ENCODE results near the gene RAPGEF5.

The RAPGEF5 gene

GRCh38 chr7:22389892-22390291 lies 32.9 kb upstream of the RAPGEF5 start:
- no peak for TF ChIP-seq ZNF274 (IDR thresholded peaks at IDR 0.05; ENCODE audit: low read depth, low read length)

GRCh38 chr7:22387583-22387982 lies 30.6 kb upstream of the RAPGEF5 start:
- no peak for TF ChIP-seq ZNF274 (IDR thresholded peaks at IDR 0.05; ENCODE audit: low read depth, low read length)
- H3K4me3 ChIP-seq (ENCODE audit: low read length): no peak overlapping the region

More at GRCh38 chr7:22389892-22390291, 32.9 kb upstream of the RAPGEF5 start:
- no peak overlapping the region for H3K4me3 ChIP-seq (ENCODE audit: low read length)

GRCh38 chr7:22386865-22387264 lies 29.9 kb upstream of the RAPGEF5 start:
- no peak for TF ChIP-seq ZNF274 (IDR thresholded peaks at IDR 0.05; ENCODE audit: low read depth, low read length)
- H3K4me3 ChIP-seq (ENCODE audit: low read length): no peak overlapping the region

GRCh38 chr7:22386206-22386858 lies 29.4 kb upstream of the RAPGEF5 start:
- no peak for TF ChIP-seq ZNF274 (IDR thresholded peaks at IDR 0.05; ENCODE audit: low read depth, low read length)

GRCh38 chr7:22385326-22385725 lies 28.4 kb upstream of the RAPGEF5 start:
- TF ChIP-seq ZNF274 (IDR thresholded peaks at IDR 0.05; ENCODE audit: low read depth, low read length): no peak
- no peak overlapping the region for H3K4me3 ChIP-seq (ENCODE audit: low read length)

More at GRCh38 chr7:22386206-22386858, 29.4 kb upstream of the RAPGEF5 start:
- no peak overlapping the region for H3K4me3 ChIP-seq (ENCODE audit: low read length)

- no peak for TF ChIP-seq ZNF274 (IDR thresholded peaks at IDR 0.05; ENCODE audit: low read depth, low read length)
- H3K4me3 ChIP-seq (ENCODE audit: low read length): no peak overlapping the region
These were observed 23.4 kb upstream of the RAPGEF5 start for GRCh38 chr7:22380333-22380732.

GRCh38 chr7:22378199-22378980 lies 21.4 kb upstream of the RAPGEF5 start:
- TF ChIP-seq ZNF274 (IDR thresholded peaks at IDR 0.05; ENCODE audit: low read depth, low read length): no peak
- no peak overlapping the region for H3K4me3 ChIP-seq (ENCODE audit: low read length)

GRCh38 chr7:22377703-22378102 lies 20.7 kb upstream of the RAPGEF5 start:
- no peak overlapping the region for H3K4me3 ChIP-seq (ENCODE audit: low read length)
- no peak for TF ChIP-seq ZNF274 (IDR thresholded peaks at IDR 0.05; ENCODE audit: low read depth, low read length)

- no peak for TF ChIP-seq ZNF274 (IDR thresholded peaks at IDR 0.05; ENCODE audit: low read depth, low read length)
- no peak overlapping the region for H3K4me3 ChIP-seq (ENCODE audit: low read length)
These were observed 18.6 kb upstream of the RAPGEF5 start for GRCh38 chr7:22375359-22376048.

- no peak for TF ChIP-seq ZNF274 (IDR thresholded peaks at IDR 0.05; ENCODE audit: low read depth, low read length)
- no peak overlapping the region for H3K4me3 ChIP-seq (ENCODE audit: low read length)
These were observed 17.0 kb upstream of the RAPGEF5 start for GRCh38 chr7:22373911-22374310.

GRCh38 chr7:22373388-22373787 lies 16.4 kb upstream of the RAPGEF5 start:
- no peak overlapping the region for H3K4me3 ChIP-seq (ENCODE audit: low read length)
- no peak for TF ChIP-seq ZNF274 (IDR thresholded peaks at IDR 0.05; ENCODE audit: low read depth, low read length)

- TF ChIP-seq ZNF274 (IDR thresholded peaks at IDR 0.05; ENCODE audit: low read depth, low read length): no peak
- H3K4me3 ChIP-seq (ENCODE audit: low read length): no peak overlapping the region
These were observed 15.9 kb upstream of the RAPGEF5 start for GRCh38 chr7:22372863-22373262.

GRCh38 chr7:22371878-22372277 lies 14.9 kb upstream of the RAPGEF5 start:
- no peak for TF ChIP-seq ZNF274 (IDR thresholded peaks at IDR 0.05; ENCODE audit: low read depth, low read length)
- no peak overlapping the region for H3K4me3 ChIP-seq (ENCODE audit: low read length)

GRCh38 chr7:22364900-22365299 lies 7.9 kb upstream of the RAPGEF5 start:
- no peak for TF ChIP-seq ZNF274 (IDR thresholded peaks at IDR 0.05; ENCODE audit: low read depth, low read length)
- H3K4me3 ChIP-seq (ENCODE audit: low read length): no peak overlapping the region

All from GM08714 (cell line).